Pancreas (tissue), 10 donors: ENCODE measurements around the gene DGKG. TPM values are rescaled to one million over a fixed set of nuclear protein-coding genes. Genes with fewer than 3 reads are reported as not detected.

ENCODE experiments used
- ATAC-seq, 4 donors: fragments of 200-7000 bp; cut with Tn5 transposase; one replicate each; pipeline versions ENCODE4 v1.8.0 to v1.9.1; 2020; ENCODE audit warnings: mild to moderate bottlenecking in 4 of 4, moderate library complexity in 4 of 4
- DNase-seq, 6 donors: peaks; one replicate each; pipeline ENCODE4 v3.0.0-alpha.2; 2020
- FAIRE-seq: peaks from 2 replicates; lab custom pipeline; 2012; peaks lifted over from hg19 to GRCh38; lab: Jason Lieb, UNC
- H3K27ac ChIP-seq, 4 donors: fragments of 200-600 bp; sonication (generic); 1 replicate in 3 of 4; 2 replicates in 1 of 4; pipeline versions ENCODE4 v1.5.0 to v1.8.0; 2020
- H3K27me3 ChIP-seq, 4 donors: fragments of 200-600 bp; one replicate each; pipeline ENCODE4 v1.8.0; 2021
- H3K36me3 ChIP-seq, 3 donors: fragments of 200-600 bp; sonication (generic) in 1 of 3; one replicate each; pipeline versions ENCODE4 v1.5.0 to v1.8.0; 2020 to 2021
- H3K4me1 ChIP-seq, 3 donors: fragments of 200-600 bp; one replicate each; pipeline ENCODE4 v1.8.0; 2021
- H3K4me3 ChIP-seq, 4 donors: fragments of 200-600 bp; sonication (generic) in 2 of 4; one replicate each; pipeline versions ENCODE4 v1.5.0 to v1.8.0; 2020 to 2021
- H3K9me3 ChIP-seq, 4 donors: fragments of 200-600 bp; one replicate each; pipeline ENCODE4 v1.8.0; 2021
- CTCF ChIP-seq, 4 donors: fragments of 200-600 bp; sonication (generic) in 3 of 4; IDR thresholded peaks; one replicate each; pipeline versions ENCODE4 v1.5.0 to v1.8.0; 2021; ENCODE audit warnings: antibody characterized with exemption in 4 of 4
- WGBS, 2 donors: extraction: QIAGEN DNeasy Blood & Tissue Kit; methylation state at CpG; one replicate each; pipeline ENCODE4 v1.1.7; 2013; 5-methylcytosine and 5-hydroxymethylcytosine counted together
- intact Hi-C, 3 donors: fragments of 100-400 bp; cut with DNase I; formaldehyde crosslinking; loops; one replicate each; pipeline versions ENCODE4 v1.11.1 to v1.14.2; 2022
- polyA plus RNA-seq, 2 donors: library from polyadenylated mRNA; stranded (reverse); fragments of 200-250 nt; gene quantifications; one replicate each; pipeline ENCODE4 v1.2.3, GENCODE V29; 2013
- total RNA-seq, 6 donors: library from RNA; stranded (reverse); fragmentation: NEBNext Ultra II Directional in 4 of 6; extraction: Animal tissue kit (Norgen Biotek cat#: 25700) in 4 of 6; gene quantifications; one replicate each; pipeline versions ENCODE4 v1.2.1 to v1.2.4, GENCODE V29; 2021 to 2023
- donor health status: healthy with polysubstance abuse.
- donor health status: DM: no; HTN: no; CAD: no; lungs with moderate emphysema.
- donor health status: DM: no; HTN: no; CAD: no.
- donor health status: control.
- donor health status: control.
- donor health status: Bipolar disorder and iron deficiency.
- donor health status: DM: yes; HTN: yes; CAD: no.
- donor health status: DM: no; HTN: no; CAD: no.
- donor health status: DM: no; HTN: no; CAD: no.
- donor health status: DM: yes; HTN: yes; CAD: no.

Gene DGKG
- total and polyA plus RNA-seq, 8 donors: 0.16 to 2.0 (median 0.88) TPM

- no peaks in the 10 kb centered on the region for H3K36me3 ChIP-seq
- no peaks in the 10 kb centered on the region for H3K4me1 ChIP-seq
- no peak for FAIRE-seq
- DNase-seq: no peak
- WGBS, 2 donors: 91 to 94% methylated on average over 1 of the region's 1 CpG
- H3K27ac ChIP-seq: no peak overlapping the region
- no peak overlapping the region for H3K4me3 ChIP-seq
- no peaks in the 10 kb centered on the region for H3K27me3 ChIP-seq
- no peak for TF ChIP-seq CTCF (IDR thresholded peaks at IDR 0.05)
- intact Hi-C loops: no loop called here
- no peak for ATAC-seq
- H3K9me3 ChIP-seq: no peaks in the 10 kb centered on the region
Observed at GRCh38 chr3:186167646-186168395, 194.2 kb downstream of the DGKG start.

DNA sequence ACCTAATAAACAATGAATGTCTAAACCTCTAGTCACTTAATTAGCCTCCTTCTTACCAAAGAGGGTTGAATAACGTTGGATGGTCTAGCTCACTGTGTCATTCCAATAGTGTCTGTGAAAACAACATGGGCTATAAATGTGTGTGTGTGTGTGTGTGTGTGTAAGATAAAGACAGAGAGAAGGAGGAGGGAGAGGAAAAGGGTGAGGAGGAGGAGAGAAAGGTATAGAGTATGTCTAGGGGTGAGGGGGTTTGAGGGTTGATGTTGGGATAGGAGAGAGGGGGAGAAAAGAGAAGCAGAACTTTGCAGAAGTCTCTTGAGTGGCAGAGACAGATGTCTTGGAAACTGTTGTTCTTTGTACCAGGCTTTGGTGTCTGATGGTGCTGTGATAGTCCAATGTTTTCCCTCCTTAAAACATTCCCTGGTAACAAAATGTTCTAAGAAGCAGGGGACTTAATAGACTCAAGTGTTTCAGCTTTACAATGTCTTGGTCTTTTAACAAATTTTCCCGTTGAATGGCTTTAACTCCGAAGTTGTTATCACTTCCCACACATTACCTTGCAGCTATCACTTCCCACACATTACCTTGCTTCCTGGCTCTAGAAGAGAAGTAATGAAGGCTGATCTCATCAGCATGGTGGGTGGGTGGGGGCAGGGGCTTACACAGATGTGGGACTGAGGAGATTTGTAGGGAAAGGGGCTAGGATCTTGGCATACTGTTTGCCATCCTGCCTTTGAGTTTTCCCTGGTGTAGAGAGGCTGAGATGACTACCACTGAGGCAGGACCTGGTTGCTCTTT is 195.3 kb downstream of the DGKG start:
- Histone ChIP-seq H3K27me3 (no peaks in the 10 kb centered on the region), H3K36me3 (no peaks in the 10 kb centered on the region), H3K9me3 (no peaks in the 10 kb centered on the region), H3K27ac (no peak overlapping the region), H3K4me1 (no peaks in the 10 kb centered on the region), H3K4me3 (no peak overlapping the region)
- no peak for TF ChIP-seq CTCF (IDR thresholded peaks at IDR 0.05)
- FAIRE-seq (no peak), ATAC-seq (no peak), DNase-seq (no peak)
- 33 to 40% methylated on average over 3 of the region's 3 CpGs for WGBS, 2 donors
- intact Hi-C loops: no loop called here

DNA sequence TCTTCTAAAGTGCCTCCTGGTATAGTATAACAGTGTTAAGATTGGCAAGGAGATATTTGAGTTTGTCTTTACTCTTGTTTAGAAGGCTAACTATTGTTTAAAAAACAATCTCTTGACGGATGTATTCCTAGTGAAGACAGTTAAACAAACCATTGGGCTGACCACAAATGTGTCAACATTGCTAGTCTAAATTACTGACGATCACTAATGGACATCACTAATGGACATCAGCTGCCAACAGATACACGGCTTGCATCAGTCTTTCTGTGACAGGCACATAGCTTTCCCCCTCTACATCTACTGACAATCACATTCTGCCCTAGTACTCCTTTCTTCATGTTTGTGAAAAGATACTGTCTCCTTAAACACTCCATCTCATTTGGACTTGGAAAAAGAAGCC is 196.0 kb downstream of the DGKG start:
- FAIRE-seq (no peak), ATAC-seq (no peak), DNase-seq (no peak)
- no peaks in the 10 kb centered on the region for H3K9me3 ChIP-seq
- TF ChIP-seq CTCF (IDR thresholded peaks at IDR 0.05): no peak
- no peaks in the 10 kb centered on the region for H3K4me1 ChIP-seq
- WGBS, 2 donors: 44 to 45% methylated on average over 3 of the region's 3 CpGs
- H3K27ac ChIP-seq: no peak overlapping the region
- H3K4me3 ChIP-seq: no peak overlapping the region
- H3K36me3 ChIP-seq: no peaks in the 10 kb centered on the region
- H3K27me3 ChIP-seq: no peaks in the 10 kb centered on the region
- intact Hi-C loops: no loop called here

DNA sequence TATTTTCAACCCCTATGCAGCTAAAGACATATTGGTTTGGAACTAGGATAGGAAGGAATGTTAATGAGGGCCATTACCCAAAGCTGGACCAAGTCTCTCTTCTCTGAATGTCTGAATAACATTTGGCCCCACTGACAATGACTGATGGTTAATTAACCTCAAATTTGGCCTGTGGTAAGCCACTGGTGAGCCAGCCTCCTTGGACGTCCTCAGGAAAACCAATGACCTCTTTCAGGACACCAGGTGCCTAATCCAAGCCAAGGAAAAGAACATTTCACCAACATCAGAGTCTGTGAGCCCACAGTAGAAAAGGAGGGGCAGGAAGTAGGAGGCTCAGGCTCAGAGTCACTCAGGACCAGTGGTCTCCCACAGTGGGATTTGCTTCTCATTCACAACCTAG is 196.7 kb downstream of the DGKG start:
- Histone ChIP-seq H3K27ac (no peak overlapping the region), H3K4me1 (no peaks in the 10 kb centered on the region), H3K36me3 (no peaks in the 10 kb centered on the region), H3K4me3 (no peak overlapping the region), H3K27me3 (no peaks in the 10 kb centered on the region), H3K9me3 (no peaks in the 10 kb centered on the region)
- DNase-seq (no peak), ATAC-seq (no peak), FAIRE-seq (no peak)
- WGBS, 2 donors: 42 to 57% methylated on average over 1 of the region's 1 CpG
- no peak for TF ChIP-seq CTCF (IDR thresholded peaks at IDR 0.05)
- intact Hi-C loops: no loop called here

DNA sequence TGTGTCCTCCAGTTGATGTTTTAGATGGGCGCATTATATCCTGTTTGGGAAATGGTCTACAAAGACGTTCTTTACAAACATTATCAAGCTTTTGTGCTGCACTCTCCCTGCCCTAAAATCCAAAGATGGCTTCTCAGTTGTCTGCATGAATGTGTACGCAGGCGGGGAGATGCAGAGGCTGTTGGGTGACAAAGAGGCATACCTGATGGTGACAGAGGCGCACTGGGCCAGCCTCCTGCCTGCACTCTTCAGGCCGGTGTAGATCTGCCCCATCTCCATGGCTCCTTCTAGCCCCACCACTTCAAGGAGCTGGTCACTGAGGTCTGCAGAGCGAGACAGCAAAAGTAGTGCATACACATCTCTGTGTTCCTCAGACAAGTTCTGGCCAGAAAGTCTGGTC is 197.3 kb downstream of the DGKG start:
- ATAC-seq (no peak), FAIRE-seq (no peak), DNase-seq (no peak)
- Histone ChIP-seq H3K27ac (no peak overlapping the region), H3K9me3 (no peaks in the 10 kb centered on the region), H3K36me3 (no peaks in the 10 kb centered on the region), H3K27me3 (no peaks in the 10 kb centered on the region), H3K4me1 (no peaks in the 10 kb centered on the region), H3K4me3 (no peak overlapping the region)
- intact Hi-C loops: no loop called here
- WGBS, 2 donors: 86 to 92% methylated on average over 7 of the region's 7 CpGs
- TF ChIP-seq CTCF (IDR thresholded peaks at IDR 0.05): no peak
